Thyroid gland (tissue), 4 donors: ENCODE measurements around the gene AGBL1. TPM values are rescaled to one million over a fixed set of nuclear protein-coding genes. Genes with fewer than 3 reads are reported as not detected.

Source experiments
- DNase-seq, 2 donors: peaks; one replicate each; pipeline ENCODE4 v3.0.0-alpha.2; 2019
- H3K27ac ChIP-seq, 3 donors: fragments of 200-600 bp; sonication (generic); 1 replicate in 2 of 3; 2 replicates in 1 of 3; pipeline ENCODE4 v1.5.1; 2016 to 2019; ENCODE audit warnings: mild to moderate bottlenecking in 1 of 3, moderate library complexity in 1 of 3
- H3K27me3 ChIP-seq: fragments of 200-600 bp; sonication (generic); one replicate; pipeline ENCODE4 v1.5.1; 2019
- H3K36me3 ChIP-seq, 2 donors: fragments of 200-600 bp; sonication (generic); one replicate each; pipeline ENCODE4 v1.5.1; 2016 to 2019
- H3K4me1 ChIP-seq, 2 donors: fragments of 200-600 bp; sonication (generic); one replicate each; pipeline ENCODE4 v1.5.1; 2017 to 2019
- H3K4me3 ChIP-seq, 3 donors: fragments of 200-600 bp; sonication (generic); replicated peaks in 1 of 3; 1 replicate in 2 of 3; 2 replicates in 1 of 3; pipeline ENCODE4 v1.5.1; 2016; ENCODE audit warnings: mild to moderate bottlenecking in 1 of 3
- H3K9me3 ChIP-seq: fragments of 200-600 bp; sonication (generic); one replicate; pipeline ENCODE4 v1.5.1; 2017
- CTCF ChIP-seq, 6 experiments: fragments of 200-600 bp in 3 of 6; fragments of 450-650 bp in 3 of 6; sonication (generic) in 3 of 6; IDR thresholded peaks; one replicate each; pipeline ENCODE4 v1.5.1; 2016 to 2019; ENCODE audit warnings: antibody characterized with exemption in 6 of 6, mild to moderate bottlenecking in 2 of 6, inconsistent platforms in 1 of 6, moderate library complexity in 1 of 6
- POLR2A ChIP-seq, 2 donors: fragments of 450-650 bp; IDR thresholded peaks; one replicate each; pipeline ENCODE4 v1.6.1; 2017; ENCODE audit warnings: antibody characterized with exemption in 2 of 2, mild to moderate bottlenecking in 2 of 2, moderate library complexity in 1 of 2
- WGBS, 2 donors: methylation state at CpG; one replicate each; pipeline ENCODE4 v1.1.5; 2017; 5-methylcytosine and 5-hydroxymethylcytosine counted together
- intact Hi-C: fragments of 100-400 bp; cut with DNase I; formaldehyde crosslinking; loops from one replicate; pipeline ENCODE4 v1.15.1; 2023
- total RNA-seq, 4 donors: library from RNA; depleted of rRNA; stranded (reverse); fragments of >200 nt; gene quantifications; one replicate each; pipeline ENCODE4 v1.2.3, GENCODE V29; 2016

The AGBL1 gene
- total RNA-seq, 4 donors from 2014 or later, result not detected

- intact Hi-C loops, result no loop called here
- H3K27me3 ChIP-seq, result no peaks in the 10 kb centered on the region
- no peak overlapping the region for H3K27ac ChIP-seq
- no peaks in the 10 kb centered on the region for H3K36me3 ChIP-seq
- H3K9me3 ChIP-seq, result no peaks in the 10 kb centered on the region
- TF ChIP-seq POLR2A (IDR thresholded peaks at IDR 0.05) (no peak), CTCF (IDR thresholded peaks at IDR 0.05) (no peak)
- WGBS, 2 donors, result 82 to 91% methylated on average over 1 of the region's 1 CpG
- no peak for DNase-seq
- H3K4me1 ChIP-seq, result no peaks in the 10 kb centered on the region
- no peak overlapping the region for H3K4me3 ChIP-seq
Measured at GRCh38 chr15:86349565-86349964, 269.9 kb downstream of the AGBL1 start.

- H3K4me3 ChIP-seq, result no peak overlapping the region
- no peaks in the 10 kb centered on the region for H3K27me3 ChIP-seq
- H3K4me1 ChIP-seq, result no peaks in the 10 kb centered on the region
- no peak for TF ChIP-seq CTCF (IDR thresholded peaks at IDR 0.05)
- no peak for TF ChIP-seq POLR2A (IDR thresholded peaks at IDR 0.05)
- WGBS, 2 donors, result 72 to 78% methylated on average over 1 of the region's 1 CpG
- H3K27ac ChIP-seq, result no peak overlapping the region
- H3K9me3 ChIP-seq, result no peaks in the 10 kb centered on the region
- H3K36me3 ChIP-seq, result no peaks in the 10 kb centered on the region
- intact Hi-C loops, result no loop called here
- no peak for DNase-seq
Measured at GRCh38 chr15:86353213-86353612, 273.5 kb downstream of the AGBL1 start.

- intact Hi-C loops, result no loop called here
- no peaks in the 10 kb centered on the region for H3K27me3 ChIP-seq
- no peak for DNase-seq
- H3K4me1 ChIP-seq, result no peaks in the 10 kb centered on the region
- no peak overlapping the region for H3K27ac ChIP-seq
- H3K36me3 ChIP-seq, result no peaks in the 10 kb centered on the region
- no peaks in the 10 kb centered on the region for H3K9me3 ChIP-seq
- TF ChIP-seq POLR2A (IDR thresholded peaks at IDR 0.05) (no peak), CTCF (IDR thresholded peaks at IDR 0.05) (no peak)
- no peak overlapping the region for H3K4me3 ChIP-seq
Measured at GRCh38 chr15:86355361-86355760, 275.7 kb downstream of the AGBL1 start.

- H3K36me3 ChIP-seq, result no peaks in the 10 kb centered on the region
- no peak for DNase-seq
- no peak overlapping the region for H3K27ac ChIP-seq
- intact Hi-C loops, result no loop called here
- H3K27me3 ChIP-seq, result no peaks in the 10 kb centered on the region
- H3K4me1 ChIP-seq, result no peaks in the 10 kb centered on the region
- H3K4me3 ChIP-seq, result no peak overlapping the region
- no peaks in the 10 kb centered on the region for H3K9me3 ChIP-seq
- WGBS, 2 donors, result 29 to 37% methylated on average over 1 of the region's 1 CpG
- TF ChIP-seq CTCF (IDR thresholded peaks at IDR 0.05), result no peak
- no peak for TF ChIP-seq POLR2A (IDR thresholded peaks at IDR 0.05)
Measured at GRCh38 chr15:86355801-86356200, 276.1 kb downstream of the AGBL1 start.

- no peak overlapping the region for H3K4me3 ChIP-seq
- no peaks in the 10 kb centered on the region for H3K27me3 ChIP-seq
- intact Hi-C loops, result no loop called here
- no peaks in the 10 kb centered on the region for H3K4me1 ChIP-seq
- DNase-seq, result no peak
- no peak overlapping the region for H3K27ac ChIP-seq
- no peaks in the 10 kb centered on the region for H3K36me3 ChIP-seq
- TF ChIP-seq POLR2A (IDR thresholded peaks at IDR 0.05) (no peak), CTCF (IDR thresholded peaks at IDR 0.05) (no peak)
- H3K9me3 ChIP-seq, result no peaks in the 10 kb centered on the region
Measured at GRCh38 chr15:86362555-86362954, 282.9 kb downstream of the AGBL1 start.
